WI38 (cell line): ENCODE results near the gene CYP8B1.
"Not testable (repeated sequence)": the region's sequence is repeated elsewhere in the genome, so short reads cannot be mapped to it uniquely, and the experiment has no call there.

Experiments used
- H3K4me3 ChIP-seq: 2 replicates; pipeline ENCODE4 v1.5.1; 2011; ENCODE audit warnings: low read depth, mild to moderate bottlenecking, control low read depth, low read length
- TF ChIP-seq, protein P1 (sequence below): IDR thresholded peaks from 2 replicates; pipeline ENCODE4 v1.5.1; 2012; ENCODE audit warnings: low read depth, mild to moderate bottlenecking, control low read depth, low read length

The CYP8B1 gene

DNA sequence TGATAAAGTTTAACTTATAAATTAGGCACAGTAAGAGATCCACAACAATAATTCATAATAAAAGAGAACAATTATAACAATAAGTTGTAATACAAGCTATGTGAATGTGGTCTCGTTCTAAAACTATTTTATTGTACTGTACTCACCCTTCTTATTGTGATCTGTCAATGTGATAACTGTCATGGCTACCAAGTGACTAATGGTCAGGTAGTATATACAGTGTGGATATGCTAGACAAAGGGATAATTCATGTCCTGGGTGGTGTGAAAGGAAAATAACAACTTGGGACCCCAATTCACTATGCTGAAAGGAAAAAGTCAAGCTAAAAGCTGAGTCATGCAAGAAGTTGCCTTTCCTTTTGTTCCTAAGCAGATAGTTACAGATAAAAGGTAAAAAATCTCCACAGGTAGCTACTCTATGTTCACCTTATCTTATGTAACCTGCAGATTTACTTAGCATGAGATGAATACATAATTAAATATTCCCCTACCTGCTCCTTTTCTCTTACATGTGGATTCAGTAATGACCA, 10.7 kb upstream of the CYP8B1 start:
- TF ChIP-seq, protein P1, sequence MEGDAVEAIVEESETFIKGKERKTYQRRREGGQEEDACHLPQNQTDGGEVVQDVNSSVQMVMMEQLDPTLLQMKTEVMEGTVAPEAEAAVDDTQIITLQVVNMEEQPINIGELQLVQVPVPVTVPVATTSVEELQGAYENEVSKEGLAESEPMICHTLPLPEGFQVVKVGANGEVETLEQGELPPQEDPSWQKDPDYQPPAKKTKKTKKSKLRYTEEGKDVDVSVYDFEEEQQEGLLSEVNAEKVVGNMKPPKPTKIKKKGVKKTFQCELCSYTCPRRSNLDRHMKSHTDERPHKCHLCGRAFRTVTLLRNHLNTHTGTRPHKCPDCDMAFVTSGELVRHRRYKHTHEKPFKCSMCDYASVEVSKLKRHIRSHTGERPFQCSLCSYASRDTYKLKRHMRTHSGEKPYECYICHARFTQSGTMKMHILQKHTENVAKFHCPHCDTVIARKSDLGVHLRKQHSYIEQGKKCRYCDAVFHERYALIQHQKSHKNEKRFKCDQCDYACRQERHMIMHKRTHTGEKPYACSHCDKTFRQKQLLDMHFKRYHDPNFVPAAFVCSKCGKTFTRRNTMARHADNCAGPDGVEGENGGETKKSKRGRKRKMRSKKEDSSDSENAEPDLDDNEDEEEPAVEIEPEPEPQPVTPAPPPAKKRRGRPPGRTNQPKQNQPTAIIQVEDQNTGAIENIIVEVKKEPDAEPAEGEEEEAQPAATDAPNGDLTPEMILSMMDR = no peak

DNA sequence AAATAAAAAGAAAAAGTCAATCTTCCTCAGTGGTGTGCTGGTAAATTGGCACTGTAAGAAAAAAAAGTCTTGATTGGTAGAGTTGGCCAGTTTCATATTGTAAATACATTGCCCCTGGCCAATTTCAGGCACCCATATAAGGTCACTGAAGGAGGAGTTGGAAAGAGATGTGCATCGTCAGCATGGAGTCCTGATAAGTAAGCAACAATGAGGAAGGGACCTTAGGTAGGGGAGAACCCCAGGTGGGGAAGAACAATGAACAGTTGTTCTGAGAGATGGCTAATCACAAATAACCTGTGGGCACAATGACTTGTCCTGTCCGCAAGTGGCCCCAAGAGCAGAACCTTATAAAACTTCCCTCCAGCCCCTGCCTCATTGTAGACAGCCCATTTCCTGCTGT, 8.6 kb upstream of the CYP8B1 start:
- no peak overlapping the region for H3K4me3 ChIP-seq
- TF ChIP-seq, protein P1 = no peak

More for the DNA sequence above, 10.7 kb upstream of the CYP8B1 start:
- no peak overlapping the region for H3K4me3 ChIP-seq

- not testable (repeated sequence) for H3K4me3 ChIP-seq
These were observed 7.7 kb upstream of the CYP8B1 start for GRCh38 chr3:42883251-42883930.

GRCh38 chr3:42880601-42881451, 5.1 kb upstream of the CYP8B1 start:
- TF ChIP-seq, protein P1 = peak; percentile 74
- H3K4me3 ChIP-seq = peak overlapping the region; percentile 62

DNA sequence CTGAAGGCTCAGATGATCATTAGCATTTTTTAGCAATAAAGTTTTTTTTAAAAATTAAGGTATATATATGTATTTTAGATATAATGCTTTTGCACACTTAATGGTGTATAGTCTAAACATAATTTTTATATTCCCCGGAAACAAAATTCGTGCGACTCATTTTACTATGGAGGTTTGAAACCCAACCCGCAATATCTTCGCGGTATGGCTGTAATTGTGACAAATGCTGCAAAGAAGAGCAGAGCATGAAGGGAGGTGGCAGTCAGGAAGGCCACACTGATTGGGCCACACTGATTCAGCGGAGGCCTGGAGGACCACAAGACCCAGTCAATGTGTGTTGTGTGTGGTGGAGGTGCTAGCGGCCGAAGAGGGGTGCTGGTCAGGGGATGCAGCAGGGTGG, 4.5 kb upstream of the CYP8B1 start:
- TF ChIP-seq, protein P1 = no peak
- no peak overlapping the region; the same call in 1 of the 2 replicates for H3K4me3 ChIP-seq

GRCh38 chr3:42877881-42878280, 2.2 kb upstream of the CYP8B1 start:
- no peak overlapping the region for H3K4me3 ChIP-seq
- TF ChIP-seq, protein P1 = no peak

GRCh38 chr3:42876940-42877720, 1.5 kb upstream of the CYP8B1 start:
- TF ChIP-seq, protein P1 = no peak
- H3K4me3 ChIP-seq = no peak overlapping the region
